Muscle layer of colon (tissue), 2 donors: ENCODE measurements around the gene HIRIP3.
"Not testable (repeated sequence)": the region's sequence is repeated elsewhere in the genome, so short reads cannot be mapped to it uniquely, and the experiment has no call there.

Experiments
- H3K27ac ChIP-seq: one replicate; pipeline ENCODE4 v1.7.0; 2013; ENCODE audit warnings: low read depth, mild to moderate bottlenecking, low read length, moderate library complexity
- H3K27me3 ChIP-seq, 2 donors: one replicate each; pipeline ENCODE4 v1.7.0; 2013; ENCODE audit warnings: low read length in 2 of 2, mild to moderate bottlenecking in 2 of 2; ENCODE audit not compliant: insufficient read depth in 2 of 2, control insufficient read depth in 1 of 2
- H3K36me3 ChIP-seq: one replicate; pipeline ENCODE4 v1.7.0; 2013; ENCODE audit warnings: mild to moderate bottlenecking, low read length; ENCODE audit not compliant: insufficient read depth
- H3K4me1 ChIP-seq: one replicate; pipeline ENCODE4 v1.7.0; 2013; ENCODE audit warnings: mild to moderate bottlenecking, low read length; ENCODE audit not compliant: insufficient read depth
- H3K4me3 ChIP-seq, 2 donors: one replicate each; pipeline ENCODE4 v1.7.0; 2013; ENCODE audit warnings: low read length in 2 of 2, low read depth in 1 of 2, mild to moderate bottlenecking in 1 of 2, moderate library complexity in 1 of 2
- H3K9ac ChIP-seq: one replicate; pipeline ENCODE4 v1.7.0; 2013; ENCODE audit warnings: low read length
- H3K9me3 ChIP-seq: one replicate; pipeline ENCODE4 v1.7.0; 2013; ENCODE audit warnings: mild to moderate bottlenecking, low read length
- donor health status: abdominal sarcoma.
- donor health status: Adenocarcinoma of cecum.

The HIRIP3 gene

GRCh38 chr16:30015450-30015849 is 20.0 kb upstream of the HIRIP3 start:
- not testable (repeated sequence) for H3K9me3 ChIP-seq, H3K4me3 ChIP-seq, H3K9ac ChIP-seq, H3K4me1 ChIP-seq, H3K36me3 ChIP-seq, H3K27ac ChIP-seq
- peaks cover 11 to 20% of the 10 kb centered on the region in 2 donors for H3K27me3 ChIP-seq

- H3K9ac ChIP-seq, H3K36me3 ChIP-seq, H3K4me1 ChIP-seq, H3K4me3 ChIP-seq, H3K27ac ChIP-seq, H3K9me3 ChIP-seq: not testable (repeated sequence)
- H3K27me3 ChIP-seq, result peaks cover 18 to 38% of the 10 kb centered on the region in 2 donors
Observed at GRCh38 chr16:30012598-30012997, 17.2 kb upstream of the HIRIP3 start.

GRCh38 chr16:30011714-30012504 is 16.5 kb upstream of the HIRIP3 start:
- Histone ChIP-seq H3K27me3 (peaks cover 18 to 38% of the 10 kb centered on the region in 2 donors), H3K36me3 (no peaks in the 10 kb centered on the region), H3K9ac (no peak overlapping the region), H3K4me1 (peaks cover 5% of the 10 kb centered on the region), H3K27ac (no peak overlapping the region), H3K4me3 (no peak overlapping the region), H3K9me3 (no peaks in the 10 kb centered on the region)

GRCh38 chr16:30010844-30011713 is 15.7 kb upstream of the HIRIP3 start, which contains the start of gene DOC2A:
Gene DOC2A, minus strand, starts transcription at chr16:30011027. Its CDS starts 805 bp downstream, at chr16:30010222.
- peaks cover 5% of the 10 kb centered on the region for H3K4me1 ChIP-seq
- H3K36me3 ChIP-seq, result no peaks in the 10 kb centered on the region
- H3K9me3 ChIP-seq, result no peaks in the 10 kb centered on the region
- H3K4me3 ChIP-seq, result peak within 1 kb of the TSS in 1 of 2 donors; percentile 20
- no peak within 1 kb of the TSS for H3K27ac ChIP-seq
- peaks cover 18 to 38% of the 10 kb centered on the region in 2 donors for H3K27me3 ChIP-seq
- H3K9ac ChIP-seq, result no peak within 1 kb of the TSS

- H3K9me3 ChIP-seq, result no peaks in the 10 kb centered on the region
- peaks cover 5% of the 10 kb centered on the region for H3K4me1 ChIP-seq
- H3K9ac ChIP-seq, result no peak overlapping the region
- H3K4me3 ChIP-seq, result peak overlapping the region in 1 of 2 donors; percentile 20
- peaks cover 18 to 38% of the 10 kb centered on the region in 2 donors for H3K27me3 ChIP-seq
- no peak overlapping the region for H3K27ac ChIP-seq
- H3K36me3 ChIP-seq, result no peaks in the 10 kb centered on the region
Observed at GRCh38 chr16:30009990-30010843, 14.8 kb upstream of the HIRIP3 start.

GRCh38 chr16:30009085-30009862 is 13.9 kb upstream of the HIRIP3 start:
- H3K36me3 ChIP-seq, result no peaks in the 10 kb centered on the region
- H3K27me3 ChIP-seq, result peaks cover 18 to 38% of the 10 kb centered on the region in 2 donors
- no peak overlapping the region for H3K27ac ChIP-seq
- H3K9me3 ChIP-seq, result no peaks in the 10 kb centered on the region
- peaks cover 5% of the 10 kb centered on the region for H3K4me1 ChIP-seq
- no peak overlapping the region for H3K9ac ChIP-seq
- no peak overlapping the region for H3K4me3 ChIP-seq

GRCh38 chr16:30007378-30007895 is 12.0 kb upstream of the HIRIP3 start:
- Histone ChIP-seq H3K27ac (no peak overlapping the region), H3K9ac (no peak overlapping the region), H3K27me3 (peaks cover 18 to 37% of the 10 kb centered on the region in 2 donors), H3K36me3 (no peaks in the 10 kb centered on the region), H3K4me1 (peaks cover 5% of the 10 kb centered on the region), H3K9me3 (no peaks in the 10 kb centered on the region), H3K4me3 (no peak overlapping the region)

GRCh38 chr16:30006659-30007377 is 11.4 kb upstream of the HIRIP3 start:
- Histone ChIP-seq H3K4me1 (peaks cover 5% of the 10 kb centered on the region), H3K27me3 (peaks cover 12 to 31% of the 10 kb centered on the region in 2 donors), H3K4me3 (no peak overlapping the region), H3K36me3 (no peaks in the 10 kb centered on the region), H3K9me3 (no peaks in the 10 kb centered on the region), H3K9ac (no peak overlapping the region), H3K27ac (no peak overlapping the region)

GRCh38 chr16:30006095-30006473 is 10.7 kb upstream of the HIRIP3 start:
- Histone ChIP-seq H3K4me3 (no peak overlapping the region), H3K9ac (no peak overlapping the region), H3K4me1 (peaks cover 5% of the 10 kb centered on the region), H3K27ac (no peak overlapping the region), H3K36me3 (no peaks in the 10 kb centered on the region), H3K9me3 (no peaks in the 10 kb centered on the region), H3K27me3 (peaks cover 9 to 23% of the 10 kb centered on the region in 2 donors)
